ENCODE measurements around the gene PRTN3. TPM values are rescaled to one million over a fixed set of nuclear protein-coding genes. Genes with fewer than 3 reads are reported as not detected.
A peak's percentile ranks its signal among the peaks of the same experiment; 100 is the strongest.
"Not testable (repeated sequence)": the region's sequence is repeated elsewhere in the genome, so short reads cannot be mapped to it uniquely, and the experiment has no call there.

The PRTN3 gene
- total RNA-seq, 1 donor from 2014 or later: 0.62 TPM

GRCh38 chr19:889662-890295 lies 49.0 kb downstream of the PRTN3 start:
- intact Hi-C loops (cut with DNase I): no loop called here
- DNase-seq (ENCODE audit: low spot score): no peak

DNA sequence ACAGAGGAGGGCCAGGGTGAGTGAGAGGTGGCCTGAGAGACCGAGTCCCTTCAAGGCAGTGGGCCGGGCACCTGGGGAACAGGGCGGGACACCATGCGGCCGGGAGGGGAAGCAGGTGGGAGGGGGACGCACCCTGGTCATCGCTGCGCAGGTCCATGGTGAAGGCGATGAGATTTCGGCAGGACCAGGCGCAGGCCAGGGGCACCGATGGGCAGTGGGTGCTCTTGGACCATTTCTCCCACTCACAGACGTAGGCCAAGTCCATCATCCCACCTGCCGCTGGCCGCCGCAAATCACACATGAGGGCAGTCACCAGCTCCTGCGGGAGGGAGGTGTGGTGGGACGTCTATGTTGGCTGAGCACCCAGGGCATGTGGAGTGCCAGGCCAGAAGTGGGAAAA lies 50.0 kb downstream of the PRTN3 start:
- DNase-seq (ENCODE audit: low spot score): no peak
- intact Hi-C loops (cut with DNase I): no loop called here

DNA sequence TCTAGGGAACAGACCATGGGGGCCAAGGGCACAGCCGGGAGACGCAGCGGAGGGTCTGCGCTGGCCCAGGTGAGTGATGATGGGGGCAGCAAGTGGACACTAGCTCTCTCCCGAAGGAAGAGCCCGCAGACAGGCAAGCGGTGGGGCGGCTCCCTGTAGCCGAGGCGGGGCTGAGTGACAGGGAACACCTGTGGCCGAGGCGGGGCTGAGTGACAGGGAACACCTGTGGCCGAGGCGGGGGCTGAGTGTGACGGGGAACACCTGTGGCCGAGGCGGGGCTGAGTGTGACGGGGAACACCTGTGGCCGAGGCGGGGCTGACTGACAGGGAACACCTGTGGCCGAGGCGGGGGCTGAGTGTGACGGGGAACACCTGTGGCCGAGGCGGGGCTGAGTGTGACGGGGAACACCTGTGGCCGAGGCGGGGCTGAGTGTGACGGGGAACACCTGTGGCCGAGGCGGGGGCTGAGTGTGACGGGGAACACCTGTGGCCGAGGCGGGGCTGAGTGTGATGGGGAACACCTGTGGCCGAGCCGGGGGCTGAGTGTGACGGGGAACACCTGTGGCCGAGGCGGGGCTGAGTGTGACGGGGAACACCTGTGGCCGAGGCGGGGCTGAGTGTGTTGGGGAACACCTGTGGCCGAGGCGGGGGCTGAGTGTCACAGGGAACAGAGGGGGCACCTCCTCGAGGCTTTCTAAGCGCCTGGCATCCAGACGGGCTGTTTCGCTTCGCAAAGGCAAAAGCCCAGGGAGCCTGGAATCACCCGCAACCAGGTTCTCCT lies 50.8 kb downstream of the PRTN3 start:
- intact Hi-C loops (cut with DNase I); DNase-seq (ENCODE audit: low spot score): not testable (repeated sequence)

- intact Hi-C loops (cut with DNase I): no loop called here
- DNase-seq (ENCODE audit: low spot score): no peak
Observed at GRCh38 chr19:892243-892893, 51.6 kb downstream of the PRTN3 start.

DNA sequence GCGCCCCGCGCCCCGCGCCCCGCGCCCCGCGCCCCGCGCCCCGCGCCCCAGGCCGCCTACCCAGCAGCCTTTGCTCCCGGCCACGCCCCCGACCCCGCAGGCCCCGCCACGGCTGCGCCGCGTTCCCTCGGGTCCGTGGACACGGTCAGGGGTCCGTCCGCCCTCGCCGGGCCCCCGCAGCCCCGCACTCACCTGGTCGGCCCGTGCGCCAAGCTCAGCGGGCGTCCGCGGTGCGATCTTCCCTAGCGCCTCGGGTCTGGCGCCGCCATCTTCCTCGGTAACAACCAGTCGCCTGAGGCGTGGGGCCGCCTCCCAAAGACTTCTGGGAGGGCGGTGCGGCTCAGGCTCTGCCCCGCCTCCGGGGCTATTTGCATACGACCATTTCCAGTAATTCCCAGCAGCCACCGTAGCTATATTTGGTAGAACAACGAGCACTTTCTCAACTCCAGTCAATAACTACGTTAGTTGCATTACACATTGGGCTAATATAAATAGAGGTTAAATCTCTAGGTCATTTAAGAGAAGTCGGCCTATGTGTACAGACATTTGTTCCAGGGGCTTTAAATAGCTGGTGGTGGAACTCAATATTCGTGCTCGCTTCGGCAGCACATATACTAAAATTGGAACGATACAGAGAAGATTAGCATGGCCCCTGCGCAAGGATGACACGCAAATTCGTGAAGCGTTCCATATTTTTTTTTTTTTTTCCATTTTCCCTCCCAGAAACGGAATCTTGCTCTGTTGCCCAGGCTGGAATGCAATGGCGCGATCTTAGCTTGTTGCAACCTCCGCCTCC lies 52.3 kb downstream of the PRTN3 start, which contains the start of the genes MED16 and RNU6-9:
Gene MED16, minus strand, starts transcription at position 294 of the 796 bp plus-strand sequence. CDS start 2,056 bp downstream, outside the sequence.
Gene RNU6-9, plus strand, starts transcription at position 591 of the 796 bp plus-strand sequence.
- intact Hi-C loops (cut with DNase I): no loop called here
- peak; percentile 96 for DNase-seq (ENCODE audit: low spot score)

- intact Hi-C loops (cut with DNase I): no loop called here
- DNase-seq (ENCODE audit: low spot score): no peak
Observed at GRCh38 chr19:896434-896833, 55.6 kb downstream of the PRTN3 start.

DNA sequence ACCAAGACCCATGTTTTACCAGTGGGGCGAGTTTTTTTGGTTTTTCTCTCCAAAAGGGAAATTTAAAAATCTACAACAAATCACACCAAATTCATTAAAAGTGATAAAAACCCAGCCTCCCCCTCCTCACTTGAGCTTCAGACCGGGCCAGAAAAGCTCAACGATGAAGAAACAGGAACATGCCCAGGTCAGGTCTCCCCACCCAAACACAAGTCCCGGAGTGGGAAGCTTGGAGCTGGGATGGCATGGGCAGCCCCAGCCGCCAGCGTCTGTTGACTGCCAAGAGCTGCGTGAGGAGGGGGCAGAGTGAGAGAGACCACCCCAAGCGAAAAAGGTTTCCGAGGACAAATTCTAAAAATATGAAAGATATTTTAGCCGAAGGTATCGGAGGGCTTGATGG lies 56.2 kb downstream of the PRTN3 start:
- intact Hi-C loops (cut with DNase I): no loop called here
- DNase-seq (ENCODE audit: low spot score): no peak

- no peak for DNase-seq (ENCODE audit: low spot score)
- intact Hi-C loops (cut with DNase I): no loop called here
Observed at GRCh38 chr19:897442-898039, 56.7 kb downstream of the PRTN3 start.

Small RNA genes lying within 50 kb of the gene (microRNA-seq; reads per million reads assigned to microRNA genes)
- 1.3 reads per million for gene MIR3187
- not detected for gene MIR4745

Other genes with a start within 250 kb of the PRTN3 start
- gene POLRMT, start 207.5 kb upstream of the PRTN3 start, total RNA-seq: 37.3 TPM
- gene FGF22, start 201.1 kb upstream of the PRTN3 start, total RNA-seq: not detected
- gene RNF126, start 177.8 kb upstream of the PRTN3 start, total RNA-seq: 31.4 TPM
- gene FSTL3, start 164.6 kb upstream of the PRTN3 start, total RNA-seq: 136 TPM
- not detected for gene PRSS57, start 145.5 kb upstream of the PRTN3 start, total RNA-seq
- gene PALM, start 132.1 kb upstream of the PRTN3 start, total RNA-seq: 18.9 TPM
- not detected for gene MISP, start 89.9 kb upstream of the PRTN3 start, total RNA-seq
- gene PTBP1, start 43.5 kb upstream of the PRTN3 start, total RNA-seq: 76.9 TPM
- gene PLPPR3, start 19.0 kb upstream of the PRTN3 start, total RNA-seq: not detected
- 1.1 TPM for gene AZU1, start 13.2 kb upstream of the PRTN3 start, total RNA-seq
- 0.54 TPM for gene ELANE, start 11.3 kb downstream of the PRTN3 start, total RNA-seq
- gene CFD, start 18.7 kb downstream of the PRTN3 start, total RNA-seq: 31.0 TPM
- gene MED16, start 52.2 kb downstream of the PRTN3 start, total RNA-seq: 27.0 TPM
- gene RNU6-9, start 52.5 kb downstream of the PRTN3 start, total RNA-seq: not detected
- 24.5 TPM for gene R3HDM4, start 72.2 kb downstream of the PRTN3 start, total RNA-seq
- not detected for gene KISS1R, start 76.3 kb downstream of the PRTN3 start, total RNA-seq
- 7.8 TPM for gene ARID3A, start 85.0 kb downstream of the PRTN3 start, total RNA-seq
- 17.6 TPM for gene WDR18, start 143.3 kb downstream of the PRTN3 start, total RNA-seq
- not detected for gene GRIN3B, start 159.4 kb downstream of the PRTN3 start, total RNA-seq
- 125 TPM for gene TMEM259, start 180.1 kb downstream of the PRTN3 start, total RNA-seq
- gene RNU6-2, start 180.5 kb downstream of the PRTN3 start, total RNA-seq: not detected
- 44.8 TPM for gene CNN2, start 185.6 kb downstream of the PRTN3 start, total RNA-seq
- 10.5 TPM for gene ABCA7, start 199.1 kb downstream of the PRTN3 start, total RNA-seq
- gene ARHGAP45, start 226.2 kb downstream of the PRTN3 start, total RNA-seq: 3.7 TPM